ENCODE results near the gene PRPF18.

DNA sequence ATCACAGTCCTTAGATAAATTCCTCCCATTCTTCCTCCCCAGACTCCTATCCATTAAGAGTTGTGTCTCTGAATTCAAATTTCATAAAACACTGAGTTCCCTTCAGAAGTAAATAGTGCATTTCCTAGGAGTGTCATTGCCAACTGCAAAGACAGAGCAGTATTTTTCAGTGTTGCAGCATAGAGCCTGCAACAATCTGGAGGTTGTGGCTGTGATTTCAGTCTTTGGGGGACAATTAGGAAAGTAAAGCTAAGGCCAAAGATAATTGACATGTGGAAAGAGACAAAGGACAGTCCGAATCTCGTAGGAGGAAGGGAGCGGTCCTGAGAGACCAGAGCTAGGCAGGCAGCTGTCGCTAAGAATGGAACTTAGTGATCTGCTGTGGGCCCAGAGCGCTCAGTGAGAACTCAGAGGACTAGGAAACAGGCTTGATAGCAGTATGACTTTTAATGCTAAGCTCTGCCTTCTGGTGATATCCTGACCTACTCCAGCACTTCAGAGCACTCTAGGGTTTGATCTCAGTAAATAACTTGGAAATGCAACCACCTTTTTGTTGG is 46.2 kb downstream of the PRPF18 start:
- TF ChIP-seq, protein P1, sequence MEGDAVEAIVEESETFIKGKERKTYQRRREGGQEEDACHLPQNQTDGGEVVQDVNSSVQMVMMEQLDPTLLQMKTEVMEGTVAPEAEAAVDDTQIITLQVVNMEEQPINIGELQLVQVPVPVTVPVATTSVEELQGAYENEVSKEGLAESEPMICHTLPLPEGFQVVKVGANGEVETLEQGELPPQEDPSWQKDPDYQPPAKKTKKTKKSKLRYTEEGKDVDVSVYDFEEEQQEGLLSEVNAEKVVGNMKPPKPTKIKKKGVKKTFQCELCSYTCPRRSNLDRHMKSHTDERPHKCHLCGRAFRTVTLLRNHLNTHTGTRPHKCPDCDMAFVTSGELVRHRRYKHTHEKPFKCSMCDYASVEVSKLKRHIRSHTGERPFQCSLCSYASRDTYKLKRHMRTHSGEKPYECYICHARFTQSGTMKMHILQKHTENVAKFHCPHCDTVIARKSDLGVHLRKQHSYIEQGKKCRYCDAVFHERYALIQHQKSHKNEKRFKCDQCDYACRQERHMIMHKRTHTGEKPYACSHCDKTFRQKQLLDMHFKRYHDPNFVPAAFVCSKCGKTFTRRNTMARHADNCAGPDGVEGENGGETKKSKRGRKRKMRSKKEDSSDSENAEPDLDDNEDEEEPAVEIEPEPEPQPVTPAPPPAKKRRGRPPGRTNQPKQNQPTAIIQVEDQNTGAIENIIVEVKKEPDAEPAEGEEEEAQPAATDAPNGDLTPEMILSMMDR (IDR thresholded peaks at IDR 0.05; ENCODE audit: insufficient read depth, low read depth, low read length) = no peak
- TF ChIP-seq EZH2 (IDR thresholded peaks at IDR 0.05; ENCODE audit: insufficient read depth, low read length) = no peak

Data from astrocyte (in vitro differentiated cells and primary cell).